ENCODE data around the gene CAMTA2. TPM values are rescaled to one million over a fixed set of nuclear protein-coding genes. Genes with fewer than 3 reads are reported as not detected.
"Not testable (repeated sequence)": the region's sequence is repeated elsewhere in the genome, so short reads cannot be mapped to it uniquely, and the experiment has no call there.

Gene CAMTA2
- polyA plus RNA-seq, 1 donor (not counting 4 experiments of a cell fraction or from before 2014, with no cell fraction given) = 8.5 TPM

- Histone ChIP-seq H2AFZ (ENCODE audit: control insufficient read depth, low read length) (no peak within 1 kb of the TSS), H3K79me2 (ENCODE audit: control insufficient read depth, insufficient read depth, low read length) (no peaks in the 10 kb centered on the region), H3K4me3 (ENCODE audit: control insufficient read depth in 2 of 3, extremely low read depth in 1 of 3, insufficient read depth in 2 of 3, low read depth in 1 of 3, low read length in 3 of 3) (no peak within 1 kb of the TSS), H3K9me3 (ENCODE audit: control insufficient read depth, low read depth, low read length) (no peaks in the 10 kb centered on the region), H3K36me3 (ENCODE audit: control insufficient read depth in 2 of 2, extremely low read depth in 1 of 2, insufficient read depth in 2 of 2, low read length in 2 of 2) (peaks cover 0 to 8% of the 10 kb centered on the region in 2 experiments), H3K9ac (ENCODE audit: control insufficient read depth, extremely low read depth, insufficient read depth, low read length) (no peak within 1 kb of the TSS), H3K4me1 (ENCODE audit: control insufficient read depth, extremely low read depth, insufficient read depth, low read length) (peaks cover 7% of the 10 kb centered on the region), H4K20me1 (ENCODE audit: control insufficient read depth, extremely low read depth, insufficient read depth, low read length) (no peaks in the 10 kb centered on the region), H3K4me2 (ENCODE audit: control insufficient read depth, extremely low read depth, insufficient read depth, low read depth, low read length) (no peak within 1 kb of the TSS), H3K27ac (ENCODE audit: control insufficient read depth, insufficient read depth, low read length) (no peak within 1 kb of the TSS), H3K27me3 (ENCODE audit: control insufficient read depth, extremely low read depth, insufficient read depth, low read length) (no peaks in the 10 kb centered on the region), H3K9me1 (ENCODE audit: control insufficient read depth, extremely low read depth, insufficient read depth, low read length) (no peaks in the 10 kb centered on the region)
- dilution Hi-C loops (cut with MboI; ENCODE audit: extremely low pct_ligation_motif_present, low sequenced_read_pairs) = no loop called here
- FAIRE-seq (no peak), DNase-seq (ENCODE audit: low read depth, low spot score) (no peak)
- TF ChIP-seq CTCF (optimal IDR thresholded peaks at IDR 0.05 in 1 of 3, IDR thresholded peaks at IDR 0.05 in 1 of 3, conservative IDR thresholded peaks at IDR 0.05 in 1 of 3; ENCODE audit: extremely low read depth in 1 of 3, insufficient read depth in 2 of 3, low read length in 3 of 3) (no peak), EZH2 (IDR thresholded peaks at IDR 0.05; ENCODE audit: low read length) (no peak)
Observed at GRCh38 chr17:4931963-4932362, 55.5 kb downstream of the CAMTA2 start, which contains the start of gene GP1BA. Gene GP1BA (plus strand): TSS chr17:4932277. CDS start chr17:4932605, 328 bp downstream.

GRCh38 chr17:4928881-4929280 lies 58.6 kb downstream of the CAMTA2 start:
- Histone ChIP-seq H4K20me1 (ENCODE audit: control insufficient read depth, extremely low read depth, insufficient read depth, low read length) (no peaks in the 10 kb centered on the region), H3K79me2 (ENCODE audit: control insufficient read depth, insufficient read depth, low read length) (no peaks in the 10 kb centered on the region), H3K9me3 (ENCODE audit: control insufficient read depth, low read depth, low read length) (no peaks in the 10 kb centered on the region), H3K36me3 (ENCODE audit: control insufficient read depth in 2 of 2, extremely low read depth in 1 of 2, insufficient read depth in 2 of 2, low read length in 2 of 2) (peaks cover 0 to 7% of the 10 kb centered on the region in 2 experiments), H3K27ac (ENCODE audit: control insufficient read depth, insufficient read depth, low read length) (no peak overlapping the region), H2AFZ (ENCODE audit: control insufficient read depth, low read length) (no peak overlapping the region), H3K9ac (ENCODE audit: control insufficient read depth, extremely low read depth, insufficient read depth, low read length) (no peak overlapping the region), H3K4me3 (ENCODE audit: control insufficient read depth in 2 of 3, extremely low read depth in 1 of 3, insufficient read depth in 2 of 3, low read depth in 1 of 3, low read length in 3 of 3) (no peak overlapping the region), H3K27me3 (ENCODE audit: control insufficient read depth, extremely low read depth, insufficient read depth, low read length) (no peaks in the 10 kb centered on the region), H3K4me2 (ENCODE audit: control insufficient read depth, extremely low read depth, insufficient read depth, low read depth, low read length) (no peak overlapping the region), H3K9me1 (ENCODE audit: control insufficient read depth, extremely low read depth, insufficient read depth, low read length) (no peaks in the 10 kb centered on the region), H3K4me1 (ENCODE audit: control insufficient read depth, extremely low read depth, insufficient read depth, low read length) (no peaks in the 10 kb centered on the region)
- FAIRE-seq = no peak
- TF ChIP-seq EZH2 (IDR thresholded peaks at IDR 0.05; ENCODE audit: low read length) (no peak), CTCF (optimal IDR thresholded peaks at IDR 0.05 in 1 of 3, IDR thresholded peaks at IDR 0.05 in 1 of 3, conservative IDR thresholded peaks at IDR 0.05 in 1 of 3; ENCODE audit: extremely low read depth in 1 of 3, insufficient read depth in 2 of 3, low read length in 3 of 3) (no peak)
- DNase-seq (ENCODE audit: low read depth, low spot score) = no peak
- dilution Hi-C loops (cut with MboI; ENCODE audit: extremely low pct_ligation_motif_present, low sequenced_read_pairs) = no loop called here

GRCh38 chr17:4926577-4927335 lies 60.7 kb downstream of the CAMTA2 start:
- H3K27me3 ChIP-seq (ENCODE audit: control insufficient read depth, extremely low read depth, insufficient read depth, low read length); H3K9me3 ChIP-seq (ENCODE audit: control insufficient read depth, low read depth, low read length); H3K27ac ChIP-seq (ENCODE audit: control insufficient read depth, insufficient read depth, low read length); H3K4me1 ChIP-seq (ENCODE audit: control insufficient read depth, extremely low read depth, insufficient read depth, low read length); DNase-seq (ENCODE audit: low read depth, low spot score); H3K79me2 ChIP-seq (ENCODE audit: control insufficient read depth, insufficient read depth, low read length); H3K9me1 ChIP-seq (ENCODE audit: control insufficient read depth, extremely low read depth, insufficient read depth, low read length); H2AFZ ChIP-seq (ENCODE audit: control insufficient read depth, low read length); dilution Hi-C loops (cut with MboI; ENCODE audit: extremely low pct_ligation_motif_present, low sequenced_read_pairs); H3K4me3 ChIP-seq (ENCODE audit: control insufficient read depth in 2 of 3, extremely low read depth in 1 of 3, insufficient read depth in 2 of 3, low read depth in 1 of 3, low read length in 3 of 3); H3K36me3 ChIP-seq (ENCODE audit: control insufficient read depth in 2 of 2, extremely low read depth in 1 of 2, insufficient read depth in 2 of 2, low read length in 2 of 2); H4K20me1 ChIP-seq (ENCODE audit: control insufficient read depth, extremely low read depth, insufficient read depth, low read length); FAIRE-seq; H3K9ac ChIP-seq (ENCODE audit: control insufficient read depth, extremely low read depth, insufficient read depth, low read length); H3K4me2 ChIP-seq (ENCODE audit: control insufficient read depth, extremely low read depth, insufficient read depth, low read depth, low read length): not testable (repeated sequence)
